ENCODE measurements around the gene NDUFA6. TPM values are rescaled to one million over a fixed set of nuclear protein-coding genes. Genes with fewer than 3 reads are reported as not detected.
"Not testable (repeated sequence)": the region's sequence is repeated elsewhere in the genome, so short reads cannot be mapped to it uniquely, and the experiment has no call there.

The NDUFA6 gene
- total RNA-seq, 2 experiments from 2014 or later = 94.8 to 97.1 TPM

DNA sequence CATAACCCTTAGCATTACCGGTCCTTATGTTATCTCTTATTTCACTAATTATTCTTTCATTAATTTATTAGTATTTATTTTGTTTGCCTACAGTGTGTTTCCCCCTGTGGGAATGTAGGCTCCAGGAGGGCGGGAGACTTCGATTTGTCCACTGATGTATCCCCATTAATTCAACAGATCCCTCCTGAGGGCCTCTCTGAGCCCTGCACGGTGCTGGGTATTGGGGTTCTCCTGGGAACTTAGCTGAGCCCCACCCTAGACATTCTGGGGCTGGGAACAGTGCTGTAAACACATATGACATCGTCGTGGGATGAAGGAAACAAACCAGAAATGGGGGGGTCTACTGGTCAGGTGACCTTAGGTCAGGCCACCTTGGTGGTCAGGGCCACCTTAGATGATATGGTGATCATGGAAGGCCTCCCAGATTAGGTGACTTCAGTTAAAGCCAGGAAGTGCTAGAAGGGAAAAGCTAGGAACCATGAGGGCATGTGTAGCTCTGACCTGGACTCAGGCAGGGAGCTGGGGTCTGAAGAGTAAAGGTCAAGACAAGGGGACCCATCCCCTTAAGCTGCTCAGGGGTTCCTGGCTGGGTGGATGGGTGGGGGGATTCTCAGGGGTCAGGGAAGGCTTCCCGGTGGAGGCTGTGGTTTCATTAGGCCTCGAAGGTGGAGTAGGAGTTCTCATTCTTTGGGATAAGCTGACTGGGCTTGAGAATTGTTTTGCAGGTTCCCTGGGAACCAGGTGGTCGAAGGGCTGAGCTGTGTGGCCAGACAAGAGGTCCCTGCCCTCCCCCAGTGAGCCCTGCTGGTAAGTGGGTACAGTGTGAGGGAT, 15.5 kb downstream of the NDUFA6 start:
- POLR2A ChIA-PET = interaction anchor here (0.6 to 2.1 kb wide), 5 partner anchors 15 to 590 kb away, joined by 3 to 22 read pairs (median 4); partner anchors contain the start of genes CENPM, NDUFA6 and WBP2NL
- Mint-ChIP-seq H3K27ac (peak overlapping the region; percentile 44), H3K27me3 (no peaks in the 10 kb centered on the region), H3K4me3 (peak overlapping the region; percentile 31), H3K4me1 (peaks cover 48% of the 10 kb centered on the region), H3K36me3 (ENCODE audit: low read depth) (peaks cover 8% of the 10 kb centered on the region), H3K9me3 (no peaks in the 10 kb centered on the region)
- CTCF ChIA-PET = interaction anchor here (1.0 kb wide), 1 partner anchor 16 kb away, joined by 6 read pairs; the partner anchor contains the start of gene NDUFA6
- peak; percentile 14 for DNase-seq

DNA sequence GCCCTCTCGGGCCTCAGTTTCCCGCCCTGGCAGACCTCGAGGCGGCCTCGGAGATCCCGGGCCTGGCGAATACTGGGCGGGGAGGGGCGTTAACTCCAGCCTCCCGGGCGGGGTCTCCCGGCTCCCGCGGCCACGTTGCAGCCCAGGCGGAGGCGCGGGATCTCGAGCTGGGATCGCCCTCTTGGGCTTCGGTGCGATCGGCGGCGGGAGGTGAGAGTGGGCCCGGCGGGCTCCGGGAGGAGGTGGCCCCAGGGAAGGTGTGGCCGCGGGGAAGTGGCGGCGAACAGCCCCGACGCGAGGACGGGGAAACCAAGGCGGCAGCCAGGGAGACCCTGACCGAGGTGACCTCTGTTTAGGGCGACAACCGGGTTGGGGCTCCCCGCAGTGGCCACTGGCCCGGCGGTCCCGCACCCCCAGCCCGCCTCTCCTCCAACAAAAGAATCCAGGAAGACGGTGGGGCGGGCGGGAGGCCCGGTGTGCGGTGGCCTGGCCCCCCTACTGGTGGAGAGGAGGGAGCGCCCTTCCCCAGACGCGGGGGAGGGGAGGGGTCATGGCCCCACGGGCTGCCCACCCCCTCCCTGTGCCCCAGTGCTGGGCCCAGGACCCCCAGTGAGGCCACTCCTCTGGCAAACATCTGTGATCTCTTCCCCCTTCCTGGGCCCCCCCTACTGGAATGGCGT, 16.3 kb downstream of the NDUFA6 start, which contains the start of gene PHETA2:
Gene PHETA2, plus strand, starts transcription at position 117 of the 680 bp plus-strand sequence. CDS start 3,046 bp downstream, outside the sequence.
- ChIA-PET CTCF (no interaction called here), POLR2A (interaction anchor here (1.0 kb wide), 1 partner anchor 16 kb away, joined by 3 read pairs; the partner anchor contains the start of gene NDUFA6)
- Mint-ChIP-seq H3K4me1 (peaks cover 51% of the 10 kb centered on the region), H3K36me3 (ENCODE audit: low read depth) (peaks cover 7% of the 10 kb centered on the region), H3K4me3 (peak within 1 kb of the TSS; percentile 65), H3K27ac (peak within 1 kb of the TSS; percentile 58), H3K27me3 (no peaks in the 10 kb centered on the region), H3K9me3 (no peaks in the 10 kb centered on the region)
- DNase-seq = peak; percentile 70

DNA sequence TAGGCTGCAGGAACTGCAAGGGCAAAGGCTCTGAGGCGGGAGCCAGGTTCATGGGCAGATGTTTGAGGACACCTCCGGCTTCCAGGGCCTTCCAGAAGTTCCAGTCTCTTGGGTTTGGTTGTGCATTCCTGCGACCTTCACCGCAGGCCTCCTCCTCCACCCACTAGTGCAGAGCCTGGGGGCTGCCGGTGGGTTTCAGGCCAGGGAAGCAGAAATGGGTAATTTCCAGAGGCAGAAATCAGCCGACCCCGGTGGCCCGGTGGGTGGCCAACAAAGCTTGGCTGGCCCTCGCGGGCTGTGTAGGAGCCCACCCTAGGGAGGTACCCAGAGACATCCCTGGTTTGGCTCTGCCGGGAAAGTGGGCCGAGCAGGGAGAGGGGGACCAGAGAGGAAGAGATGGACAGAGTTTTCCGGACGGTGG, 16.9 kb downstream of the NDUFA6 start:
- Mint-ChIP-seq H3K4me3 (peak overlapping the region; percentile 65), H3K27ac (peak overlapping the region; percentile 58), H3K9me3 (no peaks in the 10 kb centered on the region), H3K36me3 (ENCODE audit: low read depth) (peaks cover 10% of the 10 kb centered on the region), H3K4me1 (peaks cover 51% of the 10 kb centered on the region), H3K27me3 (no peaks in the 10 kb centered on the region)
- ChIA-PET POLR2A (interaction anchor here (1.0 kb wide), 1 partner anchor 17 kb away, joined by 3 read pairs; the partner anchor contains the start of gene NDUFA6), CTCF (no interaction called here)
- DNase-seq = no peak

DNA sequence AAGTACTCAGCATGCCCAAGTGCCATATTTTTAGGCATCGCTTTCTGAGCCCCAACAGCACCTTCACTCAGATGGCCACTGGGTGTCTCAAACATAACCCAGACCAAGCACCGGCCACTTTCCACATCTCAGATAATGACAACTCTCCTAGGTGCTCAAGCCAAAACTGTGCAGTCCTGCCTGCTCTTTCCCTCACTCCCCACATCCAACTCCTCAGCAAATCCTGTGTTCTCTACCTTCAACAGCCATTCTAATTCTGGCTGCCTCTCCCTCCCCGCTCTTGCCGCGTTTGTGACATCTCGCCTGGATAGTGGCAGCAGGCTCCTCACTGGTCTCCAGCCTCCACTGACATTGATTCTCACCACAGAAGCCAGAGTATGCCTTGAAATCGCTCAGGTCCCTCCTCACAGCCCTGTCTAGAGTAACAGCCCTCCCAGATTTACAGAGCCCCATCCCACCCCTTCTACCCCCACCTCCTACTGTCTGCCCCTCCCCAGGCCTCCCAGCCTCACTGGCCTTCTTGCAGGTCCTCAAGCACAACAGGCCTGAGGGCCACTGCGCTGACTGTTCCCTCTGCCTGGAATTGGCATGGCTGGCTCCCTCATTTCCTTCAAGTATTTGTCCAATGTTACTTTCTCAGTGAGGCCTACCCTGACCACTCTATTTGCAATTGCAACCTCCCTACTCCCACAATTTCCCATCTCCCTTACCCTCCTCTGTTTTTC, 17.8 kb downstream of the NDUFA6 start:
- peak overlapping the region; percentile 65 for H3K4me3 Mint-ChIP-seq
- H3K27me3 Mint-ChIP-seq = no peaks in the 10 kb centered on the region
- peaks cover 51% of the 10 kb centered on the region for H3K4me1 Mint-ChIP-seq
- CTCF ChIA-PET = no interaction called here
- POLR2A ChIA-PET = no interaction called here
- H3K36me3 Mint-ChIP-seq (ENCODE audit: low read depth) = peaks cover 19% of the 10 kb centered on the region
- H3K27ac Mint-ChIP-seq = peak overlapping the region; percentile 58
- no peaks in the 10 kb centered on the region for H3K9me3 Mint-ChIP-seq
- no peak for DNase-seq

DNA sequence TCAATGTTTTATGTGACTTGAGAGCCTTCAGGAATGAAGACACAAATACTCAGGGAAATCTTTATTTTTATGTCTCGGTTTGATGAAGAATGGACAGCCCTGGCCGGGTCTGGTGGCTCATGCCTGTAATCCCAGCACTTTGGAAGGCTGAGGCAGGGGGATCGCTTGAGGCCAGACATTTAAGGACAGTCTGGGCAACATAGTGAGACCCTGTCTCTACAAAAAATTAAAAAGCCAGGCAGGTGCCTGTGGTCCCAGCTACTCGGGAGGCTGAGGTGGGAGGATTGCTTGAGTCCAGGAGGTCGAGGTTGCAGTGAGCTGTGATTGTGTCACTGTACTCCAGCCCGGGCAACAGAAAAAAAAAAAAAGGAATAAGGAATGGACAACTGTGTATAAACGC, 19.1 kb downstream of the NDUFA6 start:
- peaks cover 55% of the 10 kb centered on the region for H3K4me1 Mint-ChIP-seq
- H3K27me3 Mint-ChIP-seq, DNase-seq, H3K9me3 Mint-ChIP-seq: not testable (repeated sequence)
- H3K36me3 Mint-ChIP-seq (ENCODE audit: low read depth) = peaks cover 26% of the 10 kb centered on the region
- POLR2A ChIA-PET = interaction anchor here (1.3 to 4.5 kb wide), 6 partner anchors 8 to 372 kb away, joined by 3 to 77 read pairs (median 14); partner anchors contain the start of genes NDUFA6, SMDT1 and WBP2NL
- peak overlapping the region; percentile 86 for H3K27ac Mint-ChIP-seq
- peak overlapping the region; percentile 88 for H3K4me3 Mint-ChIP-seq
- CTCF ChIA-PET = interaction anchor here (1.2 to 1.9 kb wide), 2 partner anchors 9 to 106 kb away, joined by 4 to 7 read pairs; no protein-coding TSS in a partner anchor

DNA sequence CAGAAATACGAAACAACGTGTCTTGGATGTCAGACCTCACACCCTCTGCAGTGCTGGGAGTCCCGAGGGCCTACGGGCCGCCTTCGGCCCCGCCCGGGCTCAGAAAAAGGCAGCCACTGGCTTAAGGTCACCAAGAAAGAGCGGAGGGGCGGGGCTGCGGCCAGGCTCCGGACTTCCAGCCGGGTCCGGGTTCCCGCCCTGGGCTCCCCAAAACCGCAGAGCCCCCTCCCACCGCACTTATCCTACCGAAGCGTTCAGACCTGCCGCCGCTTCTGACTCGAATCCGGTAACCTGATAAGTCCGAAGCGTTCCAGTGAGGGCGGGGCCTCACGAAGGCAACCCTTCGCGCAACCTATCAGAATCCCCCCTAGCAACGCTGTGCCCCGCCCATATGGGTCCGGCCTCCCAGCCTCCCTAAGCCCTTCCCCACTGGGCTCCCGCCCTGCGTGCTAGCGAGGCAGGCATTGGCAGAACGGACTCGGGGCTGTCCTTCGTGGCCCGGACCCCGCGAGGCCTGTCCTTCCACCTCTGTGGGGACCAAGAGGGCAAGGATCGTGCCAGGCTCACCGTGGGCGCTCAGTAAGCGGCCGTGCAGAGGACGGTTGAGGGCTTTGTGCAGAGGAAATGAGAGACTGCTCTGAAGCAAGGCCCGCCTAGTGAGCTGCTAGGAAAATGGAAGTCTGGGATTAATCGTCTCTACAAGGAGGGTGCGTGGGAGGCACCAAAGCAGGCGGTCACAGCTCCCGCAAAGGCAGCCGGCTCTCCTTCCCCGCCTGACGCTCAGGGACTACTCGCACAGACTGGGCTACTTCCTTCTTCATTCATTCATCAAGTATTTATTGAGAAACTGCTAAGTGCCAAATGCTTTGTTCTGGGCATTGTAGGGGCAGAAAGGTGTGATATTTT, 19.8 kb downstream of the NDUFA6 start, which contains the start of gene NAGA:
Gene NAGA, minus strand, starts transcription at position 296 of the 906 bp plus-strand sequence. CDS start 515 bp downstream, outside the sequence.
- peak; percentile 95 for DNase-seq
- Mint-ChIP-seq H3K9me3 (no peaks in the 10 kb centered on the region), H3K4me3 (peak within 1 kb of the TSS; percentile 88), H3K4me1 (peaks cover 55% of the 10 kb centered on the region), H3K27ac (peak within 1 kb of the TSS; percentile 86), H3K27me3 (no peaks in the 10 kb centered on the region), H3K36me3 (ENCODE audit: low read depth) (peaks cover 31% of the 10 kb centered on the region)
- ChIA-PET POLR2A (interaction anchor here (1.2 to 4.5 kb wide), 14 partner anchors 9 to 373 kb away, joined by 3 to 77 read pairs (median 6); partner anchors contain the start of genes CENPM, NDUFA6, SMDT1 and WBP2NL), CTCF (interaction anchor here (0.9 to 2.3 kb wide), 6 partner anchors 9 to 374 kb away, joined by 3 to 10 read pairs (median 4); partner anchors contain the start of gene NDUFA6)

DNA sequence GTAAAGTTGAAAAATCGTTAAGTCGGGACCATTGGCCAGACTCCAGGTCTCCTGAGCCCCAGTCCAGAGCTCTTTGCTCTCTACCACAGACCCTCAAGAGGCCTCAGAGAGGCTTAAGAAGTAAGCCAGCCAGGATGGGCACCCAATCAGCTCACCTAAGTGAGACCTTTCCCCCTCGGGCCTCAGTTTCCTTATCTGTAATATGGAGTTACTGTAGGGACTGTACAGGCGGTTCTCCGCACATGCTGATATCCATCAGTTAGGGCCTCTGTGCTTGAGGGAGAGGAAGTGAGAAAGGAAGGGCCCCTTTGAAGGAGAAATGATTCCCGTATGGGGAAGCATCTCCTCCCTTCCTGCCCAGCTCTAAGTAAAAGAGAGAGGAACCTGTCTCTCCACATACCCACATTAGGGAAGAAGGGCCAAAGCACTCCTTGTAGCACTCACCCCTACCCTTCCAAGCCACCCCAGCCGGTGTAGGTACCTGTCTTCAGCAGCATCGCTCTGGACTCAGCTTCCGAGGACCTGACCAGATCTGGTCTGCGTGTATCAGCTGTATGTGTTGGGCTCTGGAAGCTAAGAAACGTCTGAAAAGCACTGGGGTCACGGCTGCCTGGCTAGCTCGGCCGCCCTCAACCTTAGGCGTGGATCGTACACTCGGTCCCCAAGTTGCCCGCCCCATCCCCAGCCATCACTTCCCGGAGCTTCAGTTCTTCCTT, 20.6 kb downstream of the NDUFA6 start:
- CTCF ChIA-PET = interaction anchor here (0.9 to 2.3 kb wide), 6 partner anchors 21 to 375 kb away, joined by 3 to 10 read pairs (median 4); partner anchors contain the start of gene NDUFA6
- no peak for DNase-seq
- POLR2A ChIA-PET = interaction anchor here (0.6 to 4.5 kb wide), 19 partner anchors 9 to 545 kb away, joined by 3 to 77 read pairs (median 4); partner anchors contain the start of genes CENPM, NDUFA6, POLDIP3 and SMDT1

DNA sequence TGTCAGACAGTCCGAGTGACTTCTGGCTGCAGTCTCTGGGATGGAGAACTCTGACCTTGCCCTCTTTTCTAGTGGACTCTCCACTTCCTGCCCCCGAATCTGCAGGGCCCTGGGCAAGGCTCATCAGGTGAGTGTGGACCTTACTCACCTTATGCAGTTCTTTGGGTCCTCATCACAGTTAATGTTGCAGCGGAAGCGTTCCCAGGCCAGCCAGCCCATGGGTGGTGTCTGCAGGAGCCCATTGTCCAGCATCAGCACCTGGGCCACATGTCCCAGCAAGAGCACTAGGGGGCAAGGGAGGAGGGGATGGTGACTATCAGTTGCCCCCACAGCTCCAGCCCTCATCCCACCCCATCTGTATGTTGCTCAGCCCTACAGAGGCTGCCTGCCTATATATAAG, 22.3 kb downstream of the NDUFA6 start:
- H3K4me3 Mint-ChIP-seq = no peak overlapping the region
- H3K27ac Mint-ChIP-seq = peak overlapping the region; percentile 44
- ChIA-PET POLR2A (interaction anchor here (1.0 to 4.5 kb wide), 5 partner anchors 11 to 268 kb away, joined by 3 to 77 read pairs (median 17); partner anchors contain the start of genes CCDC134, CENPM, NDUFA6 and SMDT1), CTCF (no interaction called here)
- H3K36me3 Mint-ChIP-seq (ENCODE audit: low read depth) = peaks cover 48% of the 10 kb centered on the region
- peaks cover 44% of the 10 kb centered on the region for H3K4me1 Mint-ChIP-seq
- H3K27me3 Mint-ChIP-seq = no peaks in the 10 kb centered on the region
- DNase-seq = no peak
- no peaks in the 10 kb centered on the region for H3K9me3 Mint-ChIP-seq

More for the DNA sequence above, 20.6 kb downstream of the NDUFA6 start:
- H3K4me1 Mint-ChIP-seq = peaks cover 53% of the 10 kb centered on the region
- no peaks in the 10 kb centered on the region for H3K27me3 Mint-ChIP-seq
- peaks cover 37% of the 10 kb centered on the region for H3K36me3 Mint-ChIP-seq (ENCODE audit: low read depth)
- no peaks in the 10 kb centered on the region for H3K9me3 Mint-ChIP-seq
- H3K27ac Mint-ChIP-seq = peak overlapping the region; percentile 86
- peak overlapping the region; percentile 88 for H3K4me3 Mint-ChIP-seq

DNA sequence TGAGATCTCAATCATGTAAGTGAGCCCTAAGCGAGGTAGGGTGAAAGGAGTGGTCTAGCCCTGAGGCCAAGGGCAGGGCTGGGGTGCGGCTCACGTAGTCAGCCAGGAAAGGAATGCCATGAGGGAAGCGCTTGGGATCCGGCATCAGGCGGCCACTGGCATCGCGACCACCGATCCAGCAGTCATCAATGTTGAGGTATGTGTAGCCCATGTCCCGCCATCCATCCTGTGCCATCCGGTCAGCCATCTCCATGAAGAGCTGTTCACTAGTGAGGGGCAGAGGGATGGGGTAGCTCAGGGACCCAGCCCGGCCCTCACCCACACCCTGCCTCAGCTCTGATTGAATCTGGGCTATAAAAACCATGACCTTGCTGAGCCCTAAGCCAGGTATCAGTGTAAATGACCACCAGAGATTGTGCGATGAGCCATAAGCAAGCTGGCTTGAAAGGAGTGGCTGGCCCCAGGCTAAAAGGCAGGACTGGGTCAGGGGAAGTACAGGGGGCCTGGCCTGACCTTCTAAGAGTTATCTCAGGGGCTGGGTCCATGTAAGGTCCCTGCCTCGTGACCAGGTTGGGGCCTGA, 22.8 kb downstream of the NDUFA6 start:
- CTCF ChIA-PET = no interaction called here

DNA sequence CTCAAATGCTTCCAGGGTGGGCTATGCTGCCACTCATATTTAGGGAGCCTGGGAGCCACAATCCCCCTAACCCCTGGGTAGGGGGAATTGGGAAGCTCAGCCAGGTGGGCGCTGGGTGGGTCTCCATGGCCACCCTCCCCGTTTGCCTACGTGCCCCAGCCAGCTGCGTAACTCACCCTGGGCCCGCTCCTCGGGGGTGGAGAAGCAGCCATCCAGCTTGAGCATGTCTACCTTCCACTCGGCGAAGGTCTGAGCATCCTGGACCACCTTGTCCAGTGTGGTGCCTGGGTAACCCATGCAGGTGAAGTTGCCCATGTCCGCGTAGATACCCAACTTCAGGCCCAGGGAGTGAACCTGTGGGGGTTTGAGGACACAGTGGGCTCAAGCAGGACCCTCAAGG, 23.6 kb downstream of the NDUFA6 start:
- ChIA-PET POLR2A (no interaction called here), CTCF (no interaction called here)
- Mint-ChIP-seq H3K27me3 (no peaks in the 10 kb centered on the region), H3K27ac (no peak overlapping the region), H3K9me3 (no peaks in the 10 kb centered on the region), H3K4me1 (peaks cover 34% of the 10 kb centered on the region), H3K4me3 (no peak overlapping the region), H3K36me3 (ENCODE audit: low read depth) (peaks cover 61% of the 10 kb centered on the region)
- DNase-seq = no peak

More for the DNA sequence above, 22.8 kb downstream of the NDUFA6 start:
- peaks cover 53% of the 10 kb centered on the region for H3K36me3 Mint-ChIP-seq (ENCODE audit: low read depth)
- H3K27me3 Mint-ChIP-seq = no peaks in the 10 kb centered on the region
- DNase-seq = no peak
- H3K4me3 Mint-ChIP-seq = no peak overlapping the region
- no peaks in the 10 kb centered on the region for H3K9me3 Mint-ChIP-seq
- peaks cover 39% of the 10 kb centered on the region for H3K4me1 Mint-ChIP-seq
- H3K27ac Mint-ChIP-seq = no peak overlapping the region
- POLR2A ChIA-PET = interaction anchor here (1.1 to 4.5 kb wide), 2 partner anchors 23 to 268 kb away, joined by 3 to 55 read pairs; partner anchors contain the start of genes CCDC134 and NDUFA6
